ENCODE data around the gene SLC44A1. TPM values are rescaled to one million over a fixed set of nuclear protein-coding genes. Genes with fewer than 3 reads are reported as not detected.

SLC44A1 gene
- total and polyA plus RNA-seq, 2 of the 13 experiments (the other 11 are each of a cell fraction or from before 2014, with no cell fraction given) = 21.4 to 40.8 TPM

- Histone ChIP-seq H3K4me2 (ENCODE audit: low read depth, low read length) (no peak overlapping the region), H3K36me3 (replicated peaks in 1 of 2; ENCODE audit: control insufficient read depth in 1 of 2, insufficient read depth in 2 of 2, low read length in 2 of 2) (no peaks in the 10 kb centered on the region; a peak in 1 of 5 replicates), H2AFZ (ENCODE audit: low read length) (no peak overlapping the region), H3K27ac (ENCODE audit: extremely low read length, insufficient read depth, low read length) (no peak overlapping the region), H3K4me3 (replicated peaks in 1 of 3; ENCODE audit: insufficient read depth in 1 of 3, low read depth in 2 of 3, low read length in 3 of 3) (no peak overlapping the region), H4K20me1 (ENCODE audit: insufficient read depth, low read length) (no peaks in the 10 kb centered on the region), H3K4me1 (ENCODE audit: insufficient read depth, low read length) (no peaks in the 10 kb centered on the region), H3K9me3 (ENCODE audit: low read length) (no peaks in the 10 kb centered on the region), H3K79me2 (ENCODE audit: insufficient read depth, low read length) (peaks cover 19% of the 10 kb centered on the region), H3K27me3 (ENCODE audit: control insufficient read depth in 1 of 2, insufficient read depth in 2 of 2, low read length in 2 of 2) (no peaks in the 10 kb centered on the region), H3K9ac (ENCODE audit: insufficient read depth, low read depth, low read length) (no peak overlapping the region)
- ChIA-PET CTCF (ENCODE audit: low intra/inter-chr PET ratio, low total read pairs) (no interaction called here), POLR2A (interaction anchor here (1.6 kb wide), 1 partner anchor 15 kb away, joined by 5 read pairs; no protein-coding TSS in a partner anchor)
- in situ Hi-C loops (cut with HindIII; ENCODE audit: extremely low pct_ligation_motif_present, low pct_unique_long_range_greater_than_20kb) (no loop called here), intact Hi-C loops (cut with micrococcal nuclease; ENCODE audit: unreplicated experiment) (no loop called here)
- DNase-seq (ENCODE audit: low spot score) = no peak
- no peak for TF ChIP-seq ZBTB43 (CRISPR knock-in tag; conservative IDR thresholded peaks at IDR 0.05)
- TF ChIP-seq NR2F6 (IDR thresholded peaks at IDR 0.05) = no peak
- TF ChIP-seq NR2F6 (CRISPR knock-in tag; IDR thresholded peaks at IDR 0.05) = no peak
- TF ChIP-seq RAD51 (IDR thresholded peaks at IDR 0.05; ENCODE audit: borderline replicate concordance) = no peak
- TF ChIP-seq ZFP36L2 (CRISPR knock-in tag; IDR thresholded peaks at IDR 0.05) = no peak
- TF ChIP-seq NCOA2 (CRISPR knock-in tag; IDR thresholded peaks at IDR 0.05) = no peak
- 94% methylated on average over 5 of the region's 6 CpGs for WGBS (ENCODE audit: low lambda C conversion rate)
- no TSS peak for BruUV-seq (replicated peaks)
- no peak for ATAC-seq
- no peak for FAIRE-seq
Observed at GRCh38 chr9:105275938-105276337, 31.5 kb downstream of the SLC44A1 start.

GRCh38 chr9:105278751-105279150 lies 34.3 kb downstream of the SLC44A1 start:
- WGBS (ENCODE audit: low lambda C conversion rate) = 97% methylated on average over 4 of the region's 4 CpGs
- intact Hi-C loops (cut with micrococcal nuclease; ENCODE audit: unreplicated experiment) (no loop called here), in situ Hi-C loops (cut with HindIII; ENCODE audit: extremely low pct_ligation_motif_present, low pct_unique_long_range_greater_than_20kb) (no loop called here)
- H3K9me3 ChIP-seq (ENCODE audit: low read length) = no peaks in the 10 kb centered on the region
- ATAC-seq (no peak), FAIRE-seq (no peak), DNase-seq (ENCODE audit: low spot score) (no peak)
- no peak overlapping the region for H3K4me3 ChIP-seq (replicated peaks in 1 of 3; ENCODE audit: insufficient read depth in 1 of 3, low read depth in 2 of 3, low read length in 3 of 3)
- H3K27me3 ChIP-seq (ENCODE audit: control insufficient read depth in 1 of 2, insufficient read depth in 2 of 2, low read length in 2 of 2) = no peaks in the 10 kb centered on the region
- BruUV-seq (replicated peaks) = no TSS peak
- ChIA-PET POLR2A (no interaction called here), CTCF (ENCODE audit: low intra/inter-chr PET ratio, low total read pairs) (no interaction called here)
- H3K4me2 ChIP-seq (ENCODE audit: low read depth, low read length) = no peak overlapping the region
- H2AFZ ChIP-seq (ENCODE audit: low read length) = no peak overlapping the region
- no peak overlapping the region for H3K27ac ChIP-seq (ENCODE audit: extremely low read length, insufficient read depth, low read length)
- no peaks in the 10 kb centered on the region for H4K20me1 ChIP-seq (ENCODE audit: insufficient read depth, low read length)
- peaks cover 39% of the 10 kb centered on the region for H3K79me2 ChIP-seq (ENCODE audit: insufficient read depth, low read length)
- H3K9ac ChIP-seq (ENCODE audit: insufficient read depth, low read depth, low read length) = no peak overlapping the region
- H3K4me1 ChIP-seq (ENCODE audit: insufficient read depth, low read length) = peaks cover 22% of the 10 kb centered on the region
- no peaks in the 10 kb centered on the region; a peak in 1 of 5 replicates for H3K36me3 ChIP-seq (replicated peaks in 1 of 2; ENCODE audit: control insufficient read depth in 1 of 2, insufficient read depth in 2 of 2, low read length in 2 of 2)
- TF ChIP-seq ZNF33A (CRISPR knock-in tag; IDR thresholded peaks at IDR 0.05; ENCODE audit: borderline replicate concordance) (no peak), PAX8 (CRISPR knock-in tag; IDR thresholded peaks at IDR 0.05; ENCODE audit: borderline replicate concordance) (no peak), STAT5B (CRISPR knock-in tag; IDR thresholded peaks at IDR 0.05) (no peak), RBM39 (IDR thresholded peaks at IDR 0.05; ENCODE audit: low read depth, low read length, poor library complexity, severe bottlenecking) (no peak), TFDP1 (CRISPR knock-in tag; IDR thresholded peaks at IDR 0.05; ENCODE audit: borderline replicate concordance) (no peak), GATAD1 (CRISPR knock-in tag; IDR thresholded peaks at IDR 0.05) (no peak), GABPB1 (CRISPR knock-in tag; IDR thresholded peaks at IDR 0.05) (no peak), PCBP2 (optimal IDR thresholded peaks at IDR 0.05; ENCODE audit: low read depth, low read length, poor library complexity, severe bottlenecking) (no peak), ARID3A (IDR thresholded peaks at IDR 0.05; ENCODE audit: low read depth, low read length) (no peak), ZNF530 (CRISPR knock-in tag; IDR thresholded peaks at IDR 0.05; ENCODE audit: low read depth) (no peak), ZNF615 (CRISPR knock-in tag; IDR thresholded peaks at IDR 0.05; ENCODE audit: borderline replicate concordance) (no peak), TOPORS (CRISPR knock-in tag; IDR thresholded peaks at IDR 0.05) (no peak)
